ENCODE measurements around the gene HBP1. TPM values are rescaled to one million over a fixed set of nuclear protein-coding genes. Genes with fewer than 3 reads are reported as not detected.
"Not testable (repeated sequence)": the region's sequence is repeated elsewhere in the genome, so short reads cannot be mapped to it uniquely, and the experiment has no call there.

Gene HBP1
- total RNA-seq, 2 donors from 2014 or later = 127 to 138 TPM

DNA sequence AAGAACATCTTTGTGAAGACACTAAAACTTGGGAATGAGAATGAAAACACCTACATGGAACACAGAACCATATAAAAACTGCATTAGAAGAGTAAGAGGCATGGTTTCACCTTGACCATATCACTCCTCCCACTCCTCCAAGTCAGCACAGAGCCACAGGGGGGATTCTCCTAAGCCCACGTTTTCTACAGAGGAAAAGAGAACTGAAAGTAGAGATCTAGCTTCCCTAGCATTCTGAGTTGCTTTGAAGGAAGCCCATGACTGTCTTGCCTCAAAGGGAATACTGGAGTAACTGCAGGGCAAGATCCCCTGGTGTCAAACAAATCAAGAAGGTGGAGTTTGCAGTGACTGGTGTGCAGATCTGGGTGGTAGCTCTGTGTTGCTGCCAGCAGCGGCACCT is 43.9 kb downstream of the HBP1 start:
- H3K27ac ChIP-seq = no peak overlapping the region
- TF ChIP-seq, protein P1, sequence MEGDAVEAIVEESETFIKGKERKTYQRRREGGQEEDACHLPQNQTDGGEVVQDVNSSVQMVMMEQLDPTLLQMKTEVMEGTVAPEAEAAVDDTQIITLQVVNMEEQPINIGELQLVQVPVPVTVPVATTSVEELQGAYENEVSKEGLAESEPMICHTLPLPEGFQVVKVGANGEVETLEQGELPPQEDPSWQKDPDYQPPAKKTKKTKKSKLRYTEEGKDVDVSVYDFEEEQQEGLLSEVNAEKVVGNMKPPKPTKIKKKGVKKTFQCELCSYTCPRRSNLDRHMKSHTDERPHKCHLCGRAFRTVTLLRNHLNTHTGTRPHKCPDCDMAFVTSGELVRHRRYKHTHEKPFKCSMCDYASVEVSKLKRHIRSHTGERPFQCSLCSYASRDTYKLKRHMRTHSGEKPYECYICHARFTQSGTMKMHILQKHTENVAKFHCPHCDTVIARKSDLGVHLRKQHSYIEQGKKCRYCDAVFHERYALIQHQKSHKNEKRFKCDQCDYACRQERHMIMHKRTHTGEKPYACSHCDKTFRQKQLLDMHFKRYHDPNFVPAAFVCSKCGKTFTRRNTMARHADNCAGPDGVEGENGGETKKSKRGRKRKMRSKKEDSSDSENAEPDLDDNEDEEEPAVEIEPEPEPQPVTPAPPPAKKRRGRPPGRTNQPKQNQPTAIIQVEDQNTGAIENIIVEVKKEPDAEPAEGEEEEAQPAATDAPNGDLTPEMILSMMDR (IDR thresholded peaks at IDR 0.05) = no peak
- H3K4me1 ChIP-seq (ENCODE audit: control insufficient read depth in 1 of 2, low read depth in 2 of 2) = peaks cover 0 to 11% of the 10 kb centered on the region in 2 donors
- H3K36me3 ChIP-seq = no peaks in the 10 kb centered on the region
- no peaks in the 10 kb centered on the region for H3K9me3 ChIP-seq
- ATAC-seq (ENCODE audit: insufficient number of reproducible peaks, low FRiP score, low read depth) (no peak), DNase-seq (ENCODE audit: low spot score) (no peak)
- H3K4me3 ChIP-seq = no peak overlapping the region
- no peaks in the 10 kb centered on the region for H3K27me3 ChIP-seq (replicated peaks; ENCODE audit: insufficient read depth)

DNA sequence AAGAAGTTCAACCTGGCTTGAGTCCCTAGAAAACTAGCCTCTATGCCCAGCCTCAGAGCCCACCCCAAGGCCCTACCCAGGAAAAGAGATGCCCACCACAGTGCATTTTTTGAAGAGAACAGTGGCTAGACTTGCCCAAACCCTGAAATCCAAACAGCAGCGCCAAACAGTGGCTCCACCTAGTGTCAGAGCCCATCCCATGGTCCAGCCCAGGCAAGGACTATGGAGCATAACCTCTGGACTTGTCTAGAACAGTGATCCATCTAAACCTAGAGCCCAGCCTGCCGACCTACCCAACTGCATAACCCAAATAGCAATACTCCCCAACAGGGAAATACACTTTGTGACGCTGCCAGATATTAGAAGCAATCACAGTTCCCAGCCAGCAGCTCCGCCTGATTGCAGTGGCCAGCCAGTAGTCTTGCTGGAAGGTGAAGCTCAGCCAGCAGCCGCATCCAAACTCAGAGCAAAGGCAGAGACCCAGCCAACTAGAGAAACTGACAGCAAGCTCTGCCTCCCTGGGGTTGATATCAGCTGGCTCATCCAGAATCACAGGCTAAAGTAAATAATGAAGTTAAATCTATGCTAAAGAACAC is 44.5 kb downstream of the HBP1 start:
- DNase-seq (ENCODE audit: low spot score) (no peak), ATAC-seq (ENCODE audit: insufficient number of reproducible peaks, low FRiP score, low read depth) (no peak)
- Histone ChIP-seq H3K9me3 (no peaks in the 10 kb centered on the region), H3K4me1 (ENCODE audit: control insufficient read depth in 1 of 2, low read depth in 2 of 2) (peaks cover 0 to 5% of the 10 kb centered on the region in 2 donors), H3K36me3 (no peaks in the 10 kb centered on the region), H3K4me3 (no peak overlapping the region), H3K27ac (no peak overlapping the region), H3K27me3 (replicated peaks; ENCODE audit: insufficient read depth) (no peaks in the 10 kb centered on the region)
- TF ChIP-seq, protein P1 (IDR thresholded peaks at IDR 0.05) = no peak

DNA sequence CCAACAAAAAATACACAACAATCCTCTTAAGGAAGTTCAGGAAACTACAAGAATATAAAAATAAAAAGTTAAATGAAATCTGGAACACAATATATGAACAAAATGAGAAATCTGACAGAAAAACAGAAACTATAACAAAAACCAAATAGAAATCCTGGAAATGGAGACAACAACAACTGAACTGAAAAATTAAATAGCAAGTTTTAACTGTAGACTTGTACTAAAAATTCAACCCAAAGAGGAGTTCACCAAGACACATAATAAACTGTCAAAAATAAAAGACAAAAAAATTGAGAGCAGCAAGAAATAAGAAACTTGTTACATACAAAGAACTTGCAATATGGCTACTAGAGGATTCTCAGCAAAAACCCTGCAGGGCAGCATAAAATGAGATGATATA is 45.1 kb downstream of the HBP1 start:
- TF ChIP-seq, protein P1 (IDR thresholded peaks at IDR 0.05) = no peak
- Histone ChIP-seq H3K9me3 (no peaks in the 10 kb centered on the region), H3K4me3 (no peak overlapping the region), H3K36me3 (no peaks in the 10 kb centered on the region), H3K4me1 (ENCODE audit: control insufficient read depth in 1 of 2, low read depth in 2 of 2) (no peaks in the 10 kb centered on the region), H3K27me3 (replicated peaks; ENCODE audit: insufficient read depth) (no peaks in the 10 kb centered on the region), H3K27ac (no peak overlapping the region)
- ATAC-seq (ENCODE audit: insufficient number of reproducible peaks, low FRiP score, low read depth) = no peak
- DNase-seq (ENCODE audit: low spot score) = no peak

DNA sequence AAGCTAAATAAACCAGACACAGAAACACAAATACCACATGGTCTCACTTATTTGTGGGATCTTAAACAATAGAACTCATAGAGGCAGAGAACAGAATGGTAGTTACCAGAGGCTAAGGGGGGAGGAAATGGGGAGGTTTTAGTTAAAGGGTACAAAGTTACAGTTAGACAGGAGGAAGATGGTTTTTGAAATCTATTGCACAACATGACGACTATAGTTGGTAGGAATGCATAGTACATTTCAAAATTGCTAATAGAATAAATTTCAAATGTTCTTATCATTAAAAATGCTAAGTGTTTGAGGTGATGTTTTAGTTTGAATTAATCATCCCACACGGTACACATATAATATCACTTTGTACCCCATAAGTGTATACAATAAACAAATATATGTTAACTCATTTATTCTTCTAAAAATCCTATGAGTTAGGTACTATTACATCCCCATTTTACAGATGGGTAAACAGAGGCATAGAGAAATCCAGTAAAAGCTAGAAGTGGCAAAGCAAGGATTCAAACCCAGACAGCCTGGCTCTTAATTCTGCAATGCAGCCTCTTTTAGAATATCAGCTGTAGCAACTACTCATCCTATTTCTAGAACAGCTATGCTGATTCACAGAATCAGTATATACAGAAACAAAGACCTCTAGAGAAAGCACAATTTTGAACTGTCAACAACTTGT is 50.9 kb downstream of the HBP1 start:
- H3K36me3 ChIP-seq = no peaks in the 10 kb centered on the region

DNA sequence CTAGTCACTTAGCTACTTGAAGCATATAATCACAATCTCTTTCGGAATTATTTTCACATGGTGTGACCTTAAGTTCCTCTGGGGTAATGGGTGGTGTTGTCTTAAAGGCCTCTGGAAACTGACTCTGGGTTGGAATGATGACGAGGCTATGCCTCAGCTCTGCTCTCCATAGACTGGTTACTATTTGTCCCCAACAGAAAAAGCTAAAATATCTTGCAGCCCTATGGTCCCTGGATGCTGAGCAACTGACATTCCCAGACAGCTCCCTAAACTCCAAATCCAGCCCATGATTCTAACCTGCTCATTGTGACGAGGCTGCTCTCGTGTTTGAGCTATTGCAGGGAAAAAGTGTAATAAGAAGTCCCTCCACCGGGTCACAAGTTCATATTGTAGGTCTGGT is 51.6 kb downstream of the HBP1 start:
- Histone ChIP-seq H3K4me3 (no peak overlapping the region), H3K27ac (no peak overlapping the region), H3K36me3 (no peaks in the 10 kb centered on the region), H3K4me1 (ENCODE audit: control insufficient read depth in 1 of 2, low read depth in 2 of 2) (no peaks in the 10 kb centered on the region), H3K27me3 (replicated peaks; ENCODE audit: insufficient read depth) (no peaks in the 10 kb centered on the region), H3K9me3 (no peaks in the 10 kb centered on the region)
- DNase-seq (ENCODE audit: low spot score) = no peak
- TF ChIP-seq, protein P1 (IDR thresholded peaks at IDR 0.05) = no peak
- no peak for ATAC-seq (ENCODE audit: insufficient number of reproducible peaks, low FRiP score, low read depth)

More for the DNA sequence above, 50.9 kb downstream of the HBP1 start:
- no peaks in the 10 kb centered on the region for H3K27me3 ChIP-seq (replicated peaks; ENCODE audit: insufficient read depth)
- H3K4me3 ChIP-seq = no peak overlapping the region
- no peak overlapping the region for H3K27ac ChIP-seq
- TF ChIP-seq, protein P1 (IDR thresholded peaks at IDR 0.05) = no peak
- DNase-seq (ENCODE audit: low spot score) (no peak), ATAC-seq (ENCODE audit: insufficient number of reproducible peaks, low FRiP score, low read depth) (no peak)
- no peaks in the 10 kb centered on the region for H3K9me3 ChIP-seq
- no peaks in the 10 kb centered on the region for H3K4me1 ChIP-seq (ENCODE audit: control insufficient read depth in 1 of 2, low read depth in 2 of 2)

DNA sequence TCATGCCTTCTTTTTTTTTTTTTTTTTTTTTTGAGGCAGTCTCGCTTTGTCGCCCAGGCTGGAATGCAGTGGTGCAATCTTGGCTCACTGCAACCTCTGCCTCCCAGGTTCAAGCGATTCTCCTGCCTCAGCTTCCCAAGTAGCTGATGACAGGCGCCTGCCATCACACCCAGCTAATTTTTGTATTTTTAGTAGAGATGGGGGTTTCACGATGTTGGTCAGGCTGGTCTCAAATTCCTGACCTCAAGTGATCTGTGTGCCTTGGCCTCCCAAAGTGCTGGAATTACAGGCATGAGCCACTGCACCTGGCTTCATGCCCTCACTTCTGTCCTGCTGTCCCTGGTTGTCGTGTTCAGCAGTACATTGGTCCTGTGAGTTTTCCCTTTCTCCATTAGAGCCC is 52.0 kb downstream of the HBP1 start:
- H3K9me3 ChIP-seq; H3K4me3 ChIP-seq; ATAC-seq (ENCODE audit: insufficient number of reproducible peaks, low FRiP score, low read depth); H3K27ac ChIP-seq; DNase-seq (ENCODE audit: low spot score); H3K4me1 ChIP-seq (ENCODE audit: control insufficient read depth in 1 of 2, low read depth in 2 of 2); H3K36me3 ChIP-seq; H3K27me3 ChIP-seq (replicated peaks; ENCODE audit: insufficient read depth): not testable (repeated sequence)
